Gastroesophageal sphincter (tissue), 3 donors: Measurements from ENCODE around the gene WDR3.

Experiments
- CTCF ChIP-seq, 4 experiments: fragments of 200-600 bp in 2 of 4; fragments of 450-650 bp in 2 of 4; sonication (generic) in 1 of 4; IDR thresholded peaks; one replicate each; pipeline ENCODE4 v1.5.1; 2017 to 2019; ENCODE audit warnings: antibody characterized with exemption in 4 of 4, mild to moderate bottlenecking in 2 of 4, moderate library complexity in 2 of 4
- EP300 ChIP-seq: sonication (generic); formaldehyde crosslinking; IDR thresholded peaks from one replicate; pipeline ENCODE4 v1.6.1; 2017; ENCODE audit warnings: antibody characterized with exemption, mild to moderate bottlenecking
- POLR2A ChIP-seq, 2 donors: fragments of 450-650 bp; IDR thresholded peaks; one replicate each; pipeline ENCODE4 v1.6.1; 2017; ENCODE audit warnings: antibody characterized with exemption in 2 of 2, mild to moderate bottlenecking in 2 of 2, moderate library complexity in 1 of 2
- POLR2AphosphoS5 ChIP-seq: sonication (generic); formaldehyde crosslinking; IDR thresholded peaks from one replicate; pipeline ENCODE4 v1.6.1; 2017; ENCODE audit warnings: antibody characterized with exemption

DNA sequence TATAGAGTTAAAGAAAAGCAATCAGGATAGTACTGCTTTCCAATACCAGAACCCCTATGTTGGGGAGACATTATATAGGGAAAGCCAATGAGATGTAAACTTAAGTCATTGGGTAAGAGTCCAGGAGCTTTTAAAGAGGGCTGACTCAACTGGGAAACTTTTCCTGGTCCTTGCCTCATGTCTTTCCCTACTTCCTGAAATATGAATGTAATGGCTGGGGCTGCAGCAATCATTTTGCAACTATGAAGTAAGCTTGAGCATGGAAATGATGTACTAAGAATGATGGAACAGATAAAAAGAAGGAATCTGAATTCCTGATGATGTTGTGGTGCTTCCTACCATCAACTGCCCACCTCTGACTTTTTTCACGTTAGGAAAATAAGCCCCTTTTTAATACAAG is 55.7 kb downstream of the WDR3 start:
- TF ChIP-seq CTCF (IDR thresholded peaks at IDR 0.05) (no peak), POLR2AphosphoS5 (no peak), POLR2A (IDR thresholded peaks at IDR 0.05) (no peak), EP300 (no peak)
